Osteocyte (in vitro differentiated cells): ENCODE results near the gene LIN7B. TPM values are rescaled to one million over a fixed set of nuclear protein-coding genes. Genes with fewer than 3 reads are reported as not detected.
A peak's percentile ranks its signal among the peaks of the same experiment; 100 is the strongest.

ENCODE experiments used
- DNase-seq: peaks from one replicate; pipeline ENCODE4 v3.0.0; 2021; ENCODE audit warnings: mixed read lengths; ENCODE audit not compliant: unreplicated experiment; ENCODE audit errors: extremely low spot score
- H3K27ac Mint-ChIP-seq: one replicate; pipeline ENCODE4 v1.8.0; 2021; ENCODE audit warnings: mild to moderate bottlenecking, mixed read lengths; ENCODE audit not compliant: unreplicated experiment
- H3K27me3 Mint-ChIP-seq: one replicate; pipeline ENCODE4 v1.8.0; 2021; ENCODE audit warnings: mixed read lengths; ENCODE audit not compliant: unreplicated experiment
- H3K36me3 Mint-ChIP-seq: one replicate; pipeline ENCODE4 v1.8.0; 2021; ENCODE audit warnings: mixed read lengths; ENCODE audit not compliant: unreplicated experiment
- H3K4me1 Mint-ChIP-seq: one replicate; pipeline ENCODE4 v1.8.0; 2021; ENCODE audit warnings: mixed read lengths; ENCODE audit not compliant: unreplicated experiment
- H3K4me3 Mint-ChIP-seq: one replicate; pipeline ENCODE4 v1.8.0; 2021; ENCODE audit warnings: mild to moderate bottlenecking, moderate library complexity, mixed read lengths; ENCODE audit not compliant: unreplicated experiment
- H3K9me3 Mint-ChIP-seq: one replicate; pipeline ENCODE4 v1.8.0; 2021; ENCODE audit warnings: mixed read lengths; ENCODE audit not compliant: unreplicated experiment
- total RNA-seq: library from RNA; stranded (reverse); gene quantifications from 2 replicates; pipeline ENCODE4 v1.2.1, GENCODE V29; 2021
- TF ChIP-seq, protein P1 (sequence below): fragments of 200-600 bp; sonication (generic); IDR thresholded peaks from 2 replicates; pipeline ENCODE4 v1.5.0; 2021; ENCODE audit warnings: antibody characterized with exemption, mild to moderate bottlenecking, moderate library complexity

The LIN7B gene
- total RNA-seq, 1 donor from 2014 or later: 9.9 TPM

DNA sequence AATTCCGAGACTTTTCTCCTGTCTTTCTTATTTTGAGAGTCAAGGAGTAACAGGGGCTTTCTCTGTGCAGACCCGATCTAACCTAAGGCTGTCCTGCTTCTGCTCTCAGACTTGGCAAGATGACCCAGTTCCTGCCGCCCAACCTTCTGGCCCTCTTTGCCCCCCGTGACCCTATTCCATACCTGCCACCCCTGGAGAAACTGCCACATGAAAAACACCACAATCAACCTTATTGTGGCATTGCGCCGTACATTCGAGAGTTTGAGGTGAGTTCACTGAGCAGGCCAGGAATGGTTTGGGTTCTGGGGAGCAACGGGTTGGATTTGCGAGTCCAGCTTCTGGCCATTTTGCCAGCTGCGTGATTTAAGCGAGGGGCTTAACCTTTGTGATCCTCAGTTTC is 27.9 kb upstream of the LIN7B start:
- peaks cover 17% of the 10 kb centered on the region for H3K36me3 Mint-ChIP-seq
- TF ChIP-seq, protein P1, sequence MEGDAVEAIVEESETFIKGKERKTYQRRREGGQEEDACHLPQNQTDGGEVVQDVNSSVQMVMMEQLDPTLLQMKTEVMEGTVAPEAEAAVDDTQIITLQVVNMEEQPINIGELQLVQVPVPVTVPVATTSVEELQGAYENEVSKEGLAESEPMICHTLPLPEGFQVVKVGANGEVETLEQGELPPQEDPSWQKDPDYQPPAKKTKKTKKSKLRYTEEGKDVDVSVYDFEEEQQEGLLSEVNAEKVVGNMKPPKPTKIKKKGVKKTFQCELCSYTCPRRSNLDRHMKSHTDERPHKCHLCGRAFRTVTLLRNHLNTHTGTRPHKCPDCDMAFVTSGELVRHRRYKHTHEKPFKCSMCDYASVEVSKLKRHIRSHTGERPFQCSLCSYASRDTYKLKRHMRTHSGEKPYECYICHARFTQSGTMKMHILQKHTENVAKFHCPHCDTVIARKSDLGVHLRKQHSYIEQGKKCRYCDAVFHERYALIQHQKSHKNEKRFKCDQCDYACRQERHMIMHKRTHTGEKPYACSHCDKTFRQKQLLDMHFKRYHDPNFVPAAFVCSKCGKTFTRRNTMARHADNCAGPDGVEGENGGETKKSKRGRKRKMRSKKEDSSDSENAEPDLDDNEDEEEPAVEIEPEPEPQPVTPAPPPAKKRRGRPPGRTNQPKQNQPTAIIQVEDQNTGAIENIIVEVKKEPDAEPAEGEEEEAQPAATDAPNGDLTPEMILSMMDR: no peak
- H3K27ac Mint-ChIP-seq: peak overlapping the region; percentile 92
- no peaks in the 10 kb centered on the region for H3K27me3 Mint-ChIP-seq
- H3K9me3 Mint-ChIP-seq: no peaks in the 10 kb centered on the region
- H3K4me3 Mint-ChIP-seq: peak overlapping the region; percentile 95
- DNase-seq: no peak
- H3K4me1 Mint-ChIP-seq: peaks cover 27% of the 10 kb centered on the region

DNA sequence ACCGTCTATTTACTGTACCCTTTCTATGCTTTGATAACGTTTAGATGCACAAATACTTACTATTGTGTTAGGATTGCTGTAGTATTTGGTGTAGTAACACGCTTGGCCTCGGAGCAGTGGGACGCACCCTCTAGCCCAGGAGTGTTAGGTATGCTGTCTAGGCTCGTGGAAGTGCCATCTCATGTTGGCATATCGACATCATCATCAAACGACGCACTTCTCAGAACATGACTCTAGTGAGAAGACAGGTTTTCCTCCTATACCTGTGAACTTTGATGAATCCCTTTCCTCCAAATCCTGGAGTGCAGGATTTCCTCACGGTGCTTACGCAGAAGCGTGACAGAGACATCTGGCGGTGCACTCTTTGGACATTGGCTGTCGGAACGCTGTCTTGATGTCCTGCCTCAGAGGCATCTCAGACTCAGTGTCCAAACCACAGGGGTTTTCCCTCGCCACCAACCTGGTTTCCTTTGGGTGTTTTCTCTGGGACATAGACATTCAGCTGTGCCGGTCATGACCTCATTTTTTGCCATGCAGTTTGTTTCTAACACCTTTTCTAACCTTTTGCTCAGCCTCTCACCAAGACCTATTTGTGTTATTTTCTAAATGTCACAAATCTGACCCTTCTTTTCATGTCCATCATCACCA is 22.7 kb upstream of the LIN7B start:
- H3K9me3 Mint-ChIP-seq: no peaks in the 10 kb centered on the region
- no peaks in the 10 kb centered on the region for H3K27me3 Mint-ChIP-seq
- peaks cover 14% of the 10 kb centered on the region for H3K4me1 Mint-ChIP-seq
- no peak for DNase-seq
- H3K27ac Mint-ChIP-seq: no peak overlapping the region
- peaks cover 36% of the 10 kb centered on the region for H3K36me3 Mint-ChIP-seq
- TF ChIP-seq, protein P1: no peak
- no peak overlapping the region for H3K4me3 Mint-ChIP-seq

DNA sequence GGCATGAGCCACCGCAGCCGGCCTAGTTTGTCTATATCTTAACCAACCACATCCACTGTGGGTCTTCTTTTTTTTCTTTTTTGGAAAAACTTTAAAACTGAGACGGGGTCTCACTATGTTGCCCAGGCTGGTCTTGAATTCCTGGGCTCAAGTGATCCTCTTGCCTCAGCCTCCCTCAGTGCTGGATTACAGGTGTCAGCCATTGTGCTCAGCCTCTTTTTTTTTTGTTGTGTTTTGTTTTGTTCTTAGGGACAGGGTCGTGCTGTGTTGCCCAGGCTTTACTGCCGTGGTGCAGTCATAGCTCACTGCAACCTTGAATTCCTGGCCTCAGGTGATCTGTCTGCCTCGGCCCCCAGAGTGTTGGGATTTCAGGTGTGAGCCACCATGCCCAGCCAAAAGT is 21.5 kb upstream of the LIN7B start:
- H3K9me3 Mint-ChIP-seq: no peaks in the 10 kb centered on the region
- H3K36me3 Mint-ChIP-seq: peaks cover 40% of the 10 kb centered on the region
- H3K4me1 Mint-ChIP-seq: peaks cover 10% of the 10 kb centered on the region
- H3K4me3 Mint-ChIP-seq: no peak overlapping the region
- TF ChIP-seq, protein P1: no peak
- H3K27me3 Mint-ChIP-seq: no peaks in the 10 kb centered on the region
- H3K27ac Mint-ChIP-seq: no peak overlapping the region
- DNase-seq: no peak

DNA sequence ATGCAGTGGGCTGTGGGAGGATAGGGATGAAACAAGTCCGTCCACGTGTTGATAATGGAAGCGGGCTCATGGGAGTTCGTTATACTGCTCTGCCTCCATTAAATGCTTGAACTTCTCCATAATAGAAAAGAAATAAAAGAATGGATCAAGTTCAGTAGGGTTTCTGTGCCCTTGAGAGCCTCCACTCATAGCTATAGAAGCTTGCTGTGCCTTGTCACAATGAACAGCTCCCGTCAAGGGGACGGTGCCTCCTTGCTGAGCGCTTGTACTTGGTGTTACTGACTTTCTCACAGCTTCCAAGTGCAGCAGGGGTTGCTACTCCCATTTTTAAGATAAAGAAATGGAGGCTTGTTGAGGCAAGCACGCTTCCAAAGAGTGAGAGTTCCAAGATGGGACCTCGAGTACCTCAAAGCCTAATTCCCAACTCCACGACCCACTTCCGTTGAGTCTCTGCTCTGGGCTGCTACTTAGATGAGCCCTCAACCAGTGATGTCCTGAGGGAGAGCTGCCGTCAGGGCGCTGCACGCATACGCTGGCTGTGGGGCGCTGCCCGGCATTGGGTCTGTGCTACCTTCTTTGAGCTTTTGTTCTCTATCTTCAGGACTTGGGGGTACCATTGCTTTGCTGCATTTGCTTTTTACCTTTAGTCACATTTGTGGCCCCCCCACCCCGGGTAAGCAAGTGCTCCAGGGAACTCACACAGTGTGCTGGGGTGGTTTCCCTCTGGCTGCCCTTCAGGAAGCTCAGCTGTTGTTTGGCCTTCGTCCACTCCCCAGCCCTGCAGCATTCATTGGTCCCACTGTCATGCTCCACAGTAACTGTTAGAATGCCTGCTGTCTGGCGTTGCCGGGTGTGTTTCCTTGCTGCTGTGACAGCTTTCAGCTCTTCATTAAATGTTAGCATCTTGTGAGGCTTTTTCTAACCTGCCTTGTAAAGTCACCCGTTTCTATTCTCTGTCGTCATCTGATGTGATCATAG is 19.4 kb upstream of the LIN7B start:
- Mint-ChIP-seq H3K9me3 (no peaks in the 10 kb centered on the region), H3K4me3 (no peak overlapping the region), H3K27me3 (no peaks in the 10 kb centered on the region), H3K27ac (no peak overlapping the region), H3K36me3 (peaks cover 46% of the 10 kb centered on the region), H3K4me1 (peaks cover 9% of the 10 kb centered on the region)
- no peak for DNase-seq
- TF ChIP-seq, protein P1: no peak
